Hypothalamus (tissue), 51 donors: ENCODE measurements around the gene CTPS2.
"Not testable (repeated sequence)": the region's sequence is repeated elsewhere in the genome, so short reads cannot be mapped to it uniquely, and the experiment has no call there.

ENCODE experiments used
- DNase-seq, 51 donors: peaks; one replicate each; lab custom pipeline; 2025; lab: John Stamatoyannopoulos, UW

CTPS2 gene

GRCh38 chrX:16659321-16659720 lies 53.1 kb downstream of the CTPS2 start:
- no peak for DNase-seq

GRCh38 chrX:16658284-16658683 lies 54.2 kb downstream of the CTPS2 start:
- DNase-seq = no peak

- DNase-seq = no peak
Measured at GRCh38 chrX:16654093-16654492, 58.4 kb downstream of the CTPS2 start.

GRCh38 chrX:16653424-16653823 lies 59.0 kb downstream of the CTPS2 start:
- DNase-seq = no peak

GRCh38 chrX:16651391-16652024 lies 61.0 kb downstream of the CTPS2 start:
- no peak for DNase-seq

- DNase-seq = no peak
Measured at GRCh38 chrX:16649858-16650257, 62.6 kb downstream of the CTPS2 start, which contains the start of gene S100G. S100G (plus strand) TSS chrX:16650158; CDS start chrX:16651007, 849 bp downstream.

GRCh38 chrX:16646366-16647138 lies 65.9 kb downstream of the CTPS2 start:
- DNase-seq = no peak

GRCh38 chrX:16643176-16643575 lies 69.3 kb downstream of the CTPS2 start:
- no peak for DNase-seq

- DNase-seq = no peak
Measured at GRCh38 chrX:16640823-16641222, 71.6 kb downstream of the CTPS2 start.

GRCh38 chrX:16639966-16640365 lies 72.5 kb downstream of the CTPS2 start:
- DNase-seq = no peak

GRCh38 chrX:16638533-16638932 lies 73.9 kb downstream of the CTPS2 start:
- DNase-seq = no peak

GRCh38 chrX:16635596-16635995 lies 76.9 kb downstream of the CTPS2 start:
- no peak for DNase-seq

GRCh38 chrX:16635040-16635439 lies 77.4 kb downstream of the CTPS2 start:
- DNase-seq = no peak

GRCh38 chrX:16633754-16634153 lies 78.7 kb downstream of the CTPS2 start:
- DNase-seq = no peak

- DNase-seq = no peak
Measured at GRCh38 chrX:16629909-16630308, 82.6 kb downstream of the CTPS2 start.

- DNase-seq = no peak
Measured at GRCh38 chrX:16628946-16629595, 83.4 kb downstream of the CTPS2 start.

- not testable (repeated sequence) for DNase-seq
Measured at GRCh38 chrX:16628511-16628910, 84.0 kb downstream of the CTPS2 start.

GRCh38 chrX:16619024-16619423 lies 93.4 kb downstream of the CTPS2 start:
- no peak for DNase-seq

- no peak for DNase-seq
Measured at GRCh38 chrX:16618422-16618821, 94.0 kb downstream of the CTPS2 start.

GRCh38 chrX:16617382-16617781 lies 95.1 kb downstream of the CTPS2 start:
- DNase-seq = no peak

GRCh38 chrX:16612257-16612897 lies 100.1 kb downstream of the CTPS2 start:
- no peak for DNase-seq
